ELR (cell line): ENCODE data around the gene ZSCAN10.
"Not testable (repeated sequence)": the region's sequence is repeated elsewhere in the genome, so short reads cannot be mapped to it uniquely, and the experiment has no call there.

Experiments used
- DNase-seq: peaks from one replicate; pipeline ENCODE4 v3.0.0-alpha.2; 2015; ENCODE audit warnings: low read depth

The ZSCAN10 gene

DNA sequence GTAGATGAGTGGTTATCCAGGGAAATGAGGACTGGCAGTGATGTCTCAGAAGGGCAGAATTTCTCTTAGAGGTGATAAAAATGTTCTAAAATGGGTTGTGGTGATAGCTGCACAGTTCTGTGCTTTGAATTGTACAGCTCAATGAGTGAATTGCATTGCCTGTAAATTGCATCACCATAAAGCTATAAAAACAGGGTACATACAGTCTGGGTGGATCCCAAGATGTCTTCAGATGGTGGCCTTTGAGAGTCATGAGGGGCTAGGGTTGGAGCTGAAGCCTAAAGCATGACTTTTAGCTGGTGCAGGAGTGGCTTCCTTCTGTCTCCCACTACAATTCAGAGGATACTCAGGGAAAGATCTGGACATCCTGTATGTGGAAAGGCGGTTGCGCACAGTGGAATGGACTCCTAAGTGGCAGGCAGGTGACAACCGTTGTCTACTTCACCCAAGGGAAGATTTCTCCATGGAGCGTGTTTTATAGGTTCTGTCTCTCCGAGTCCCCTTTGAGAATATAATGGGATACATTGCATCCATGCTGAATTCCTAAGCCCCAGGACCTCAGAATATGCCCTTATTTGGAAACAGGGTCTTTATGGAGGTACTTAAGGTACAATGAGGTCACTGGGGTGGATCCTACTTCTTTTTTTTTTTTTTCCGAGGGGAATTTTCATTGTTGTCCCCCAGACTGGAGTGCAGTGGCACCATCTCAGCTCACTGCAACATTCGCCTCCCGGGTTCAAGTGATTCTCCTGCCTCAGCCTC, 35.3 kb downstream of the ZSCAN10 start:
- no peak for DNase-seq

DNA sequence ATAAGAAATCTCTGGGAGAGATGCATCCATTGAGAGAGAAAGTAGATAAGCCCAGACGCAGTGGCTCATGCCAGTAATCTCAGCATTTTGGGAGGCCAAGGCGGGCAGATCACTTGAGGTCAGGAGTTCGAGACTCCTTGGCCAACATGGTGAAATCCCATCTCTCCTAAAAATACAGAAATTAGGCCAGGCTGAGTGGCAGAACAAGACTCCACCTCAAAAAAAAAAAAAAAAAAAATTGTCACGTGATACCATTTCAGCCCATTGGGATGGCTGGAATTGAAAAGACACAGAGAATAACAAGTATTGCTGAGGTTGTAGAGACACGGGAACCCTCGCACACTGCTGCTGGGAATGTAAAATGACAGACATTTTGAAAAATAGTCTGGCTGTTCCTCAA, 36.5 kb downstream of the ZSCAN10 start:
- no peak for DNase-seq

DNA sequence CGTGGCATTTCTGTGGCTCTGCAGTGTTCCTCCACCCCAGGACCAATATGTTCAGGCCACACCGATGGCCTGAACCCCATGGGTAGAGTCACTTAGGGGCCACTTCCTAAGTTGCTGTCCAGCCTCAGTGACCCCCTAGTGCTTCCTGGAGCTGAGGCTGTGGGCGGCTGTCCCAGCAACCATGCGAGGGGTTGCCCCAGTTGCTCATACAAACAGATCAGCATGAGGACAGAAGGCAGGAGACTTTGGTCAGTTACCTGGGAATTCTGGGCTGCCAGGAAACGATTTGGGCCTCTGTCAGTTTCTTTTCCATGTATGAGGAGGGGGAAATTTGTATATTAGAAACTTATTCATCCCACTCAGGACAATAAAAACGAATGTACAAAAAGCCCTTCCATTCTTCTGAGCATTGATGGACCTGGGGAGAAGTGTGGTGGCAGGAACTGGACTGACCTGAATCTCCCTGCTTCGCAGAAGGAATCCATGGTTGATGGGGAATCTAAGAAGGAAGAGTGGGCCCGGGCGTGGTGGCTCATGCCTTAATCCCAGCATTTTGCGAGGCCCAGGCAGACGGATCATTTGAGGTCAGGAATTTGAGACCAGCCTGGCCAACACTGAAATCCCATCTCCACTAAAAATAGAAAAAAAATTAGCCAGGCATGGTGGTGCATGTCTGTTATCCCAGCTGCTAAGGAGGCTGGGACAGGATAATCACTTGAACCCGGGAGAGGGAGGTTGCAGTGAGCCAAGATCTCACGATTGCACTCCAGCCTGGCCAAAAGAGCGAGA, 38.6 kb downstream of the ZSCAN10 start:
- DNase-seq = no peak

- DNase-seq = no peak
These were observed 39.3 kb downstream of the ZSCAN10 start for GRCh38 chr16:3059723-3060242.

DNA sequence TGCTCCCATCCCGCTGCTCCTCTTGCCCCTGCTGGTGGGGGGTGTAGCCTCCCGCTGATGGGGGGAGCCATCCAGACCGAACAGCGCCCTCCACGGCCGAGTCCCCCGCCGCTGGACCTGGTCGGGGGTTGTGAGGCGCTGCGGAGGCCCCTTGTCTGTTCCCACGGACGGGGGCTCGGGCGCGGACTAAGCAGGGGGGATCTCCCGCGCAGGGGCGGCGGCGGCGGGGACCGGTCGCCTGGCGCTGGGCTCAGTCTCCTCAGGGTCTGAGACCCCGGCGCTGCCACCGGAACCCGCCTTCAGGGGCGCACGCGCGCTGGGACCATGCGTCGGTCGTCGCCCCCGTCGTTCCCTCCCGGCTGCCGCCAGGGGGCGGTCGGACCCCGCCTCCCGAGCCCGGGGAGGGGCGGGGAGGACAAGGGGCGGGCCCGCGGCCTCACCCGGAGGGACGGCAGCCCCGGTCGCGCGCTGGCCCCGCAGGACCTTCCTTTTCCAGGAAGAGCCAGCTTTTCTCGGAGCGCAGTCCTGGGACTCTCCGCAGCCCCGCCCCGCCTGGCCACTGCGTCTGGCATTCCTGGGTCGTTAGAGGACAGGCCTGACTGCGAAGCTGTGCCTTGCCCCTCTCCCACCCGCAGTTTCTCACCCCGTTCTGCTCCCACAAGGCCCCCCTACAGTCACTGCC, 39.9 kb downstream of the ZSCAN10 start:
- peak; percentile 87 for DNase-seq

DNA sequence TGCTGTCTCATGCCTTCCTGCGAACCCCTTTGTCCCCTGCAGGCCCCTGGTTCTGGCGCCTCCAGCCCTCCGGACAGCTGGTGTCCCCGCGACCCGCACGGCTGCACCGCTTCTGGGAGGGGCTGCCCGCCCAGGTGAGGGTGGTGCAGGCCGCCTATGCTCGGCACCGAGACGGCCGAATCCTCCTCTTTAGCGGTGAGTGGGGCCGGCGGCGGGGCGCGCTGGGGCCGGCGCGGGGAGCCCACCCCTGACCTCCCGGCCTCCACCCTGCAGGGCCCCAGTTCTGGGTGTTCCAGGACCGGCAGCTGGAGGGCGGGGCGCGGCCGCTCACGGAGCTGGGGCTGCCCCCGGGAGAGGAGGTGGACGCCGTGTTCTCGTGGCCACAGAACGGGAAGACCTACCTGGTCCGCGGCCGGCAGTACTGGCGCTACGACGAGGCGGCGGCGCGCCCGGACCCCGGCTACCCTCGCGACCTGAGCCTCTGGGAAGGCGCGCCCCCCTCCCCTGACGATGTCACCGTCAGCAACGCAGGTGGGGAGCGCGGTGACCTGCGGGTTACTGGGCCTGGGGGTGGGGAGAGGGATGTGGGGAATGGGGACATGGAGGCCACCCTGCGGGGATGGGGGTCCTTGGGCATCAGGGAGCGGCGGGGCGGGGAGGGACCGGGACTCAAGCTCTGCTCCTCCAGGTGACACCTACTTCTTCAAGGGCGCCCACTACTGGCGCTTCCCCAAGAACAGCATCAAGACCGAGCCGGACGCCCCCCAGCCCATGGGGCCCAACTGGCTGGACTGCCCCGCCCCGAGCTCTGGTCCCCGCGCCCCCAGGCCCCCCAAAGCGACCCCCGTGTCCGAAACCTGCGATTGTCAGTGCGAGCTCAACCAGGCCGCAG, 40.7 kb downstream of the ZSCAN10 start:
- DNase-seq = peak; percentile 47

DNA sequence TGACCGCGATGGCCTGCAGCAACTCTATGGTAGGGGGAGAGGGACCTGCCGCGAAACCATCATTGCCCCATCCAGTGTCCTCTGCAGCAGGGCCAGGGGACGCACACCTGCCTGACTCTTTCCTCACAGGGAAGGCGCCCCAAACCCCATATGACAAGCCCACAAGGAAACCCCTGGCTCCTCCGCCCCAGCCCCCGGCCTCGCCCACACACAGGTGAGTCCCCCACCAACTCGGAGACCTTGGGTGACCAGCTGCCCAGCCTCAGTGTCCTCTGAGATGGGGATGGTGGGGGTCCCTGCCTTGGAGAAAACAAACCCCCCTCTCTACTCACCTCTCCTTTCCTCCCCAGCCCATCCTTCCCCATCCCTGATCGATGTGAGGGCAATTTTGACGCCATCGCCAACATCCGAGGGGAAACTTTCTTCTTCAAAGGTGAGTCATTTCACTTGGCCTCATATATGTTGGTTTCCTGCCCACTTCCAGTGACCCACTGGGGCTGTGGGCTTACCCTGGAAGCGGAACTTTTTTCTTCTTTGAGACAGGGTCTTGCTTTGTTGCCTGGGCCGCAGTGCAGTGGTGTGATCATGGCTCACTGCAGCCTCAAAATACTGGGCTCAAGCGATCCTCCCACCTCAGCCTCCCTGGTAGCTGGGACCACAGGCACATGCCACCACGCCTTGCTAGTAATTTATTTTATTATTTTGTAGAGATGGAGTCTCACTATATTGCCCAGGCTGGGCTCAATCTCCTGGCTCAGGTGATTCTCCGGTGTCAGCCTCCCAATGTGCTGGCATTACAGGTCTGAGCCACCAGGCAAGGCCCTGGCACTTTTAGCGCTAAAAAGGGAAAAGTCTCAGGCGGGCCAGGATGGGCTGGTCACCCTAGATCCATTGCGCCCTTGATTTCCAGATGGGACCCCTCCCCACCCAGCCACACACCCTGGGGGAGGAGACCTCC, 41.6 kb downstream of the ZSCAN10 start:
- no peak for DNase-seq

- no peak for DNase-seq
These were observed 42.5 kb downstream of the ZSCAN10 start for GRCh38 chr16:3056336-3057180.

- DNase-seq = not testable (repeated sequence)
These were observed 43.4 kb downstream of the ZSCAN10 start for GRCh38 chr16:3055734-3056115.

- DNase-seq = no peak
These were observed 43.9 kb downstream of the ZSCAN10 start for GRCh38 chr16:3054965-3055733.

DNA sequence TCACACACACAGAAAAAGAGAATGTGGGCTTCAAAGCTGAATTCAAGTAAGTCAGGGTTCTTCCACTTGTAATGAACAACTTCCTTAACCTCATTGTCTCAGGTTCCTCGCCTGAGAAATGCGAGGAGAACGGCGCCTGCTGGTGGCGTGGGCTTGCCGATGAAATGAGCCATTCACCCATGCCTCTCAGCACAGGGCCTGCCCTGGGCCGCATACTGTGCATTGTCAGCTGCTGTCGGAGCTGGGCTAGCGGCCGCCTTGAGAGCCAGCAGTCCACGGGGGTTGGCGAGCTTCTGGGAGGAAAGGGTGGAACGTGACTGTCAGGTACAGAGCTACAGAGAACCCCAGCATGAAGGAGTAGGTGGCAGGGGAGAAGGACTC, 45.8 kb downstream of the ZSCAN10 start:
- DNase-seq = not testable (repeated sequence)

DNA sequence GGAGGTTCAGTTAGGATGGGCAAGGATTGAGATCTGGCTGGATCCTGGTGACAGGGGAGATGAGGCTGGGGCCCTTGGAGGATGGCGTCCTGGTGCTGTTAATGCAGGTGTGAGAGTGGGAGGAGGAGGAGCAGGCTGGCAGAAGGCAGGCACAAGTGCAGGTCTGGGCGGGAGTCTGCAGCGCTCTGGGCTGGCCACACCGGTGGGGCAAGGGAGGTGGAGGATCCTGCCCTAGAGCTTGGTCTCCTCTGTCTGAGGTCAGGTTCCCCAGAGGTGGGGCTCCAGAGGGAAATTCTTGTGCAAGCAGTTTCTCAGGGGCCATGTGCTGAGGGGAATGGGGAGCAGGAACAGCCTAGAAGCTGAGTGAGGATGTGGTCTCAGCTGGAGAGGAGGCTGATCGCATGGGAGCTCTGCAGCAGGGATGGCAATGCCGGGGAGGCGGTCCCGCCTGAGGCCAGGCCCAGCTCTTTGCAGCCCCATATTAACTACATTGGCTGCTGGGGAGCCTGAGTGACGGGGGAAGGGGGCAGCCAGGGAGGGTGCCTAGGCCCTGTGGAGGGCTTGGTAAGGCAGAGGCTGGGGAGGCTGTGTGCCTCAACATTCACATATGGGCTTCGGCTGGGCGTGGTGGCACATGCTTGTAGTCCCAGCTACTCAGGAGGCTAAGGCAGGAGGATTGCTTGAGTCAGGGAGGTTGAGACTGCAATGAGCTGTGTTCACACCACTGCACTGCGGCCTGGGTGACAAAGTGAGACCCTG, 46.3 kb downstream of the ZSCAN10 start:
- not testable (repeated sequence) for DNase-seq

GRCh38 chr16:3051494-3051893, 47.6 kb downstream of the ZSCAN10 start:
- no peak for DNase-seq

GRCh38 chr16:3051009-3051408, 48.1 kb downstream of the ZSCAN10 start:
- DNase-seq = no peak

DNA sequence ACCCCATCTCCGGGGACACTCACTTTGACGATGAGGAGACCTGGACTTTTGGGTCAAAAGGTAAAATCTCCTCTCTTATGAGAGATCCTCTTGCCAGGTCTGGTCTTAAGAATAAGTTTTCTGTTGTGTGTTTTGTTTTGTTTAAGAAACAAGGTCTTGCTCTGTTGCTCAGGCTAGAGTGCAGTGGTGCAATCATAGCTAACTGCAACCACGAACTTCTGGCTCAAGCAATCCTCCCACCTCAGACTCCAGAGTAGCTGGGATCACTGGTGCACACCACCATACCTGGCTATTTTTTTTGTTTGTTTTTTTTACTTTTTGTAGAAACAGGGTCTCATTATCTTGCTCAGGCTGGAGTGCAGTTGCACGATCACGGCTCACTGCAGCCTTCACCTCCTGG, 48.6 kb downstream of the ZSCAN10 start:
- DNase-seq = no peak

GRCh38 chr16:3049921-3050481, 49.1 kb downstream of the ZSCAN10 start:
- no peak for DNase-seq

DNA sequence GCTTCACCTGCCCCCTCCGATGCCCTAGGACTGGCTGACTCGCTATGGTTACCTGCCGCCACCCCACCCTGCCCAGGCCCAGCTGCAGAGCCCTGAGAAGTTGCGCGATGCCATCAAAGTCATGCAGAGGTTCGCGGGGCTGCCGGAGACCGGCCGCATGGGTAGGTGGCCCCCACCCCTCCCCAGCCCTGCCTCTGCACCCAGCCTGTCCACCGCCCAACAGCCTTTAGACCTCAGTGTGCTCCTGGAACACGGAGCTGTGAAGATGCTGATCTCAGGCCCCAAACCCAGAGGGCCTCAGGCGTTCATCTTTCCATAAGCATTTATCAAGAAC, 51.7 kb downstream of the ZSCAN10 start:
- no peak for DNase-seq
